ENCODE measurements around the gene TSPAN9. TPM values are rescaled to one million over a fixed set of nuclear protein-coding genes. Genes with fewer than 3 reads are reported as not detected.

Gene TSPAN9
- polyA plus RNA-seq, 3 donors = 0.15 to 0.34 (median 0.25) TPM

DNA sequence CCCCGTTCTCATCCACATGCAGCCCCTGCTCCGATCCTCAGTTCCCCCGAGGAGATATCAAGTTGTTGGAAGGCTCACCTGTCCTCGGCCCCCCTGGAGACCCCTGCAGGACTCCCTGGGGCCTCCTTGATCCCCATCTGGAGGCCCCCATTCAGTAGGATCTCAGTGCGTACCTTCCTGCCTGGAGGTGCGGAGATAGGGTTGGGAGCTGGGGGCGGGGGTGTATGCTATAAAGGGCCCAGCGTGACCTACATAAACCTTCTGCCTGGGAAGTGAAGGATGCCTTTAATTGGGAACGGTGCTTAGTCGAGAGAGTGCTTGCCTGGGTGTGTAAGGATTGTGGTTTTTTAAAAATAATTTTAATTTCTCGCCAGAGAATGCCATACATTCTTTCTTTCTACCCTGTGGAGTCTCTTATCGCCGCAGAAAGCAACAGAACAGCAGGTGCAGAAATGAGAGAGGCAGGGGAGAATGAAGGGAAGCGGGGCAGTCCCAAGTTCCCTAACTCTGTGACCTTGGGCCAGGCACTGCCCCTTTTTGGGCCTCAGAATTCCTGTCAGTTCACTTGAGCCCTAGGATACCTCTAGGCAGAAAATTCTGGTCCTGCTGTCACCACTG lies 153.7 kb downstream of the TSPAN9 start:
- Mint-ChIP-seq H3K27me3 (ENCODE audit: low read depth in 3 of 3) (peaks cover 0 to 10% (median 7%) of the 10 kb centered on the region in 3 donors), H3K27ac (no peak overlapping the region), H3K36me3 (no peaks in the 10 kb centered on the region), H3K9me3 (peaks cover 0 to 8% (median 3%) of the 10 kb centered on the region in 7 donors), H3K4me1 (peaks cover 3% of the 10 kb centered on the region), H3K4me3 (no peak overlapping the region)
- Histone ChIP-seq H3K36me3 (replicated peaks in 1 of 2; ENCODE audit: control insufficient read depth in 1 of 2, insufficient read depth in 2 of 2, low read length in 2 of 2) (no peaks in the 10 kb centered on the region), H3K4me3 (replicated peaks in 1 of 3; ENCODE audit: low read depth in 2 of 3, low read length in 3 of 3) (no peak overlapping the region), H3K4me1 (ENCODE audit: control insufficient read depth in 1 of 2, insufficient read depth in 2 of 2, low read length in 2 of 2) (peaks cover under 1% of the 10 kb centered on the region in 2 donors), H3K27ac (ENCODE audit: low read depth in 1 of 2, low read length in 2 of 2) (no peak overlapping the region), H2AFZ (ENCODE audit: insufficient read depth, low read depth, low read length, poor library complexity, severe bottlenecking) (no peak overlapping the region), H3K9me3 (replicated peaks in 1 of 2; ENCODE audit: control insufficient read depth in 1 of 2, insufficient read depth in 1 of 2, low read length in 2 of 2) (peaks cover 0 to 5% of the 10 kb centered on the region in 2 donors), H3K27me3 (ENCODE audit: control insufficient read depth in 2 of 2, insufficient read depth in 2 of 2, low read length in 2 of 2) (no peaks in the 10 kb centered on the region), H3K4me2 (replicated peaks; ENCODE audit: extremely low read depth, low read length, poor library complexity, severe bottlenecking) (no peak overlapping the region), H3K9ac (ENCODE audit: insufficient read depth, low read length, poor library complexity, severe bottlenecking) (no peak overlapping the region), H3K79me2 (ENCODE audit: insufficient read depth, low read length) (no peaks in the 10 kb centered on the region), H4K20me1 (ENCODE audit: insufficient read depth, low read length) (no peaks in the 10 kb centered on the region)
- 87% methylated on average over 6 of the region's 14 CpGs for WGBS (ENCODE audit: insufficient coverage)
- no peak for TF ChIP-seq CTCF (IDR thresholded peaks at IDR 0.05)
- no peak for DNase-seq
- intact Hi-C loops (cut with micrococcal nuclease) = no loop called here

- no peak overlapping the region for H3K4me3 Mint-ChIP-seq
Observed at GRCh38 chr12:3231399-3231876, 154.3 kb downstream of the TSPAN9 start.

More at GRCh38 chr12:3231399-3231876, 154.3 kb downstream of the TSPAN9 start:
- Histone ChIP-seq H3K4me1 (ENCODE audit: control insufficient read depth in 1 of 2, insufficient read depth in 2 of 2, low read length in 2 of 2) (no peaks in the 10 kb centered on the region), H3K27me3 (ENCODE audit: control insufficient read depth in 2 of 2, insufficient read depth in 2 of 2, low read length in 2 of 2) (no peaks in the 10 kb centered on the region), H3K9ac (ENCODE audit: insufficient read depth, low read length, poor library complexity, severe bottlenecking) (no peak overlapping the region), H3K9me3 (replicated peaks in 1 of 2; ENCODE audit: control insufficient read depth in 1 of 2, insufficient read depth in 1 of 2, low read length in 2 of 2) (peaks cover 0 to 5% of the 10 kb centered on the region in 2 donors), H4K20me1 (ENCODE audit: insufficient read depth, low read length) (no peaks in the 10 kb centered on the region), H2AFZ (ENCODE audit: insufficient read depth, low read depth, low read length, poor library complexity, severe bottlenecking) (no peak overlapping the region), H3K27ac (ENCODE audit: low read depth in 1 of 2, low read length in 2 of 2) (no peak overlapping the region), H3K4me3 (replicated peaks in 1 of 3; ENCODE audit: low read depth in 2 of 3, low read length in 3 of 3) (no peak overlapping the region), H3K79me2 (ENCODE audit: insufficient read depth, low read length) (no peaks in the 10 kb centered on the region), H3K4me2 (replicated peaks; ENCODE audit: extremely low read depth, low read length, poor library complexity, severe bottlenecking) (no peak overlapping the region), H3K36me3 (replicated peaks in 1 of 2; ENCODE audit: control insufficient read depth in 1 of 2, insufficient read depth in 2 of 2, low read length in 2 of 2) (no peaks in the 10 kb centered on the region)
- WGBS (ENCODE audit: insufficient coverage) = 92% methylated on average over 18 of the region's 19 CpGs
- Mint-ChIP-seq H3K36me3 (no peaks in the 10 kb centered on the region), H3K9me3 (peaks cover 0 to 8% (median 3%) of the 10 kb centered on the region in 7 donors), H3K27ac (no peak overlapping the region), H3K27me3 (ENCODE audit: low read depth in 3 of 3) (peaks cover 0 to 10% (median 4%) of the 10 kb centered on the region in 3 donors), H3K4me1 (no peaks in the 10 kb centered on the region)
- TF ChIP-seq CTCF (IDR thresholded peaks at IDR 0.05) = no peak
- intact Hi-C loops (cut with micrococcal nuclease) = no loop called here
- no peak for DNase-seq
